Activated CD4-positive, alpha-beta memory T cell treated with anti-CD3 and anti-CD28 coated beads for 36 hours (primary cell): ENCODE data around the gene RNF133. TPM values are rescaled to one million over a fixed set of nuclear protein-coding genes. Genes with fewer than 3 reads are reported as not detected.
"Not testable (repeated sequence)": the region's sequence is repeated elsewhere in the genome, so short reads cannot be mapped to it uniquely, and the experiment has no call there.

Source experiments
- CTCF ChIA-PET: fragments of 350-600 bp; sonication (Branson Sonifier 250); formaldehyde crosslinking; loops from one replicate; lab custom pipeline; 2021; ENCODE audit warnings: antibody characterized with exemption, inconsistent platforms; lab: Charles Lee
- POLR2A ChIA-PET: fragments of 350-600 bp; sonication (Branson Sonifier 250); formaldehyde crosslinking; loops from one replicate; lab custom pipeline; 2021; ENCODE audit warnings: antibody characterized with exemption; lab: Charles Lee
- DNase-seq: peaks from one replicate; pipeline ENCODE4 v3.0.0-alpha.2; 2020
- H3K27ac Mint-ChIP-seq: one replicate; pipeline ENCODE4 v1.8.0; 2021; ENCODE audit warnings: mixed read lengths
- H3K27me3 Mint-ChIP-seq: one replicate; pipeline ENCODE4 v1.8.0; 2021; ENCODE audit warnings: mixed read lengths
- H3K36me3 Mint-ChIP-seq: one replicate; pipeline ENCODE4 v1.8.0; 2021; ENCODE audit warnings: mixed read lengths
- H3K4me1 Mint-ChIP-seq: one replicate; pipeline ENCODE4 v1.8.0; 2021; ENCODE audit warnings: low read depth, mixed read lengths
- H3K4me3 Mint-ChIP-seq: one replicate; pipeline ENCODE4 v1.8.0; 2021; ENCODE audit warnings: mild to moderate bottlenecking, mixed read lengths
- H3K9me3 Mint-ChIP-seq: one replicate; pipeline ENCODE4 v1.8.0; 2021; ENCODE audit warnings: mixed read lengths
- intact Hi-C: fragments of 100-400 bp; cut with micrococcal nuclease; formaldehyde crosslinking; loops from one replicate; pipeline ENCODE4 v1.15.1; 2023
- total RNA-seq, 2 experiments: library from RNA; stranded (reverse); gene quantifications; one replicate each; pipeline ENCODE4 v1.2.3, GENCODE V29; 2021

The RNF133 gene
- total RNA-seq, 2 experiments from 2014 or later = not detected

GRCh38 chr7:122686360-122686878, 12.5 kb downstream of the RNF133 start:
- intact Hi-C loops = no loop called here
- Mint-ChIP-seq H3K4me3 (no peak overlapping the region), H3K27me3 (no peaks in the 10 kb centered on the region), H3K27ac (no peak overlapping the region), H3K9me3 (peaks cover 3% of the 10 kb centered on the region), H3K36me3 (no peaks in the 10 kb centered on the region), H3K4me1 (no peaks in the 10 kb centered on the region)
- DNase-seq = no peak
- ChIA-PET POLR2A (no interaction called here), CTCF (no interaction called here)

- intact Hi-C loops = no loop called here
- H3K4me3 Mint-ChIP-seq = no peak overlapping the region
- POLR2A ChIA-PET = no interaction called here
- no peak overlapping the region for H3K27ac Mint-ChIP-seq
- H3K36me3 Mint-ChIP-seq = no peaks in the 10 kb centered on the region
- H3K27me3 Mint-ChIP-seq = no peaks in the 10 kb centered on the region
- H3K9me3 Mint-ChIP-seq = peaks cover 2% of the 10 kb centered on the region
- CTCF ChIA-PET = no interaction called here
- H3K4me1 Mint-ChIP-seq = no peaks in the 10 kb centered on the region
- no peak for DNase-seq
These were observed 14.4 kb downstream of the RNF133 start for GRCh38 chr7:122684504-122684903.

GRCh38 chr7:122682815-122683550, 15.9 kb downstream of the RNF133 start:
- H3K27ac Mint-ChIP-seq = no peak overlapping the region

DNA sequence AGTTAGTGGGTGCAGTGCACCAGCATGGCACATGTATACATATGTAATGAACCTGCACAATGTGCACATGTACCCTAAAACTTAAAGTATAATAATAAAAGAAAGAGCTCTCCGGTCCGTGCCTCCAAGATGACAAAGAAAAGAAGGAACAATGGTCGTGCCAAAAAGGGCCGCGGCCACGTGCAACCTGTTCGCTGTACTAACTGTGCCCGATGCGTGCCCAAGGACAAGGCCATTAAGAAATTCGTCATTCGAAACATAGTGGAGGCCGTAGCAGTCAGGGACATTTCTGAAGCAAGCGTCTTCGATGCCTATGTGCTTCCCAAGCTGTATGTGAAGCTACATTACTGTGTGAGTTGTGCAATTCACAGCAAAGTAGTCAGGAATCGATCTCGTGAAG, 17.7 kb downstream of the RNF133 start:
- H3K4me1 Mint-ChIP-seq, H3K36me3 Mint-ChIP-seq, H3K27me3 Mint-ChIP-seq, POLR2A ChIA-PET, DNase-seq, H3K27ac Mint-ChIP-seq, CTCF ChIA-PET, H3K4me3 Mint-ChIP-seq, intact Hi-C loops: not testable (repeated sequence)
- H3K9me3 Mint-ChIP-seq = peaks cover 13% of the 10 kb centered on the region

More at GRCh38 chr7:122682815-122683550, 15.9 kb downstream of the RNF133 start:
- no peaks in the 10 kb centered on the region for H3K4me1 Mint-ChIP-seq
- no peaks in the 10 kb centered on the region for H3K36me3 Mint-ChIP-seq
- H3K27me3 Mint-ChIP-seq = no peaks in the 10 kb centered on the region
- ChIA-PET CTCF (no interaction called here), POLR2A (no interaction called here)
- intact Hi-C loops = no loop called here
- H3K9me3 Mint-ChIP-seq = peaks cover 13% of the 10 kb centered on the region
- H3K4me3 Mint-ChIP-seq = no peak overlapping the region
- no peak for DNase-seq

GRCh38 chr7:122679813-122680212, 19.1 kb downstream of the RNF133 start:
- H3K27me3 Mint-ChIP-seq = no peaks in the 10 kb centered on the region
- no peaks in the 10 kb centered on the region for H3K36me3 Mint-ChIP-seq
- peaks cover 13% of the 10 kb centered on the region for H3K9me3 Mint-ChIP-seq
- no peaks in the 10 kb centered on the region for H3K4me1 Mint-ChIP-seq
- no peak overlapping the region for H3K27ac Mint-ChIP-seq
- CTCF ChIA-PET = no interaction called here
- H3K4me3 Mint-ChIP-seq = no peak overlapping the region
- POLR2A ChIA-PET = no interaction called here
- DNase-seq = no peak
- intact Hi-C loops = no loop called here

DNA sequence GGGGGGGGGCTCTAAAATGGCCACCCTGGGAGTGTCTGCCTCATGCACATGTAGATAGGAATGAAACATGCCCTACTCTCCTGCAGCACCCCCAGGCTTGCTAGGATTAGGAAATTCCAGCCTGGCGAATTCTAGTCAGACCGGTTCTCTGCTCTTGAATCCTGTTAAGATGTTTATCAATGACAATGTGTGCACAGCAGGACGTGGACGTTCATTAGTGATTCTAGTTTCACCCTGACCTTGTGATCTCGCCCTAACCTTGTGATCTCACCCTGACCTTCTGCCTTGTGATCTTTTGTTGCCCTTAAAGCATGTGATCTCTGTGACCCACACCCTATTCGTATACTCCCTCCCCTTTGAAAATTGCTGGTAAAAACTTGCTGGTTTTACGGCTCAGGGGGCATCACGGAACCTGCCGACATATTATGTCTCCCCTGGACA, 19.6 kb downstream of the RNF133 start:
- CTCF ChIA-PET, H3K4me1 Mint-ChIP-seq, H3K27ac Mint-ChIP-seq, H3K27me3 Mint-ChIP-seq, H3K36me3 Mint-ChIP-seq, intact Hi-C loops, POLR2A ChIA-PET, H3K4me3 Mint-ChIP-seq, DNase-seq: not testable (repeated sequence)
- H3K9me3 Mint-ChIP-seq = peaks cover 13% of the 10 kb centered on the region

- Mint-ChIP-seq H3K4me3 (no peak overlapping the region), H3K27me3 (no peaks in the 10 kb centered on the region), H3K27ac (no peak overlapping the region), H3K9me3 (peaks cover 17% of the 10 kb centered on the region), H3K36me3 (no peaks in the 10 kb centered on the region), H3K4me1 (no peaks in the 10 kb centered on the region)
- intact Hi-C loops = no loop called here
- DNase-seq = no peak
- ChIA-PET POLR2A (no interaction called here), CTCF (no interaction called here)
These were observed 21.8 kb downstream of the RNF133 start for GRCh38 chr7:122677149-122677548.

DNA sequence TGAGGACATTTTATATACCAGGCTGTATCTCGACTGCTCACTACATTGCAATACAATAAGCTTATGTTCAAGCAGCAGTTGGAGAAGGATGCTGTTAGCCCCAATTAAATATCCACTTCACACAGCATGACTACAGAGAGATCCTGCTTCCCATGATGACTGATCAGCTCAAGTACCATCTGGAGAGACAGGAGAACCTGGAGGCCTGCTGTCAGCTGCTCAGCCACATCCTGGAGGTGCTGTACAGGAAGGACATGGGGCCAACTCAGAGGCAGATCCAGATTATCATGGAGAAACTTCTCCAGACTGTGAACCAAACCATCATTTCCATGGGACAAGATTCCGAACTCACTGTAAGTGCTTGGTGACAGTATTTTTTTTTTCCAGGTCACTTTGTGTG, 22.5 kb downstream of the RNF133 start:
- no peak for DNase-seq
- no peaks in the 10 kb centered on the region for H3K4me1 Mint-ChIP-seq
- ChIA-PET POLR2A (no interaction called here), CTCF (no interaction called here)
- intact Hi-C loops = no loop called here
- no peaks in the 10 kb centered on the region for H3K27me3 Mint-ChIP-seq
- H3K27ac Mint-ChIP-seq = no peak overlapping the region
- H3K36me3 Mint-ChIP-seq = no peaks in the 10 kb centered on the region
- H3K9me3 Mint-ChIP-seq = peaks cover 17% of the 10 kb centered on the region
- H3K4me3 Mint-ChIP-seq = no peak overlapping the region

GRCh38 chr7:122675621-122676020, 23.3 kb downstream of the RNF133 start:
- no peak overlapping the region for H3K4me3 Mint-ChIP-seq
- no peak overlapping the region for H3K27ac Mint-ChIP-seq
- H3K27me3 Mint-ChIP-seq = no peaks in the 10 kb centered on the region

DNA sequence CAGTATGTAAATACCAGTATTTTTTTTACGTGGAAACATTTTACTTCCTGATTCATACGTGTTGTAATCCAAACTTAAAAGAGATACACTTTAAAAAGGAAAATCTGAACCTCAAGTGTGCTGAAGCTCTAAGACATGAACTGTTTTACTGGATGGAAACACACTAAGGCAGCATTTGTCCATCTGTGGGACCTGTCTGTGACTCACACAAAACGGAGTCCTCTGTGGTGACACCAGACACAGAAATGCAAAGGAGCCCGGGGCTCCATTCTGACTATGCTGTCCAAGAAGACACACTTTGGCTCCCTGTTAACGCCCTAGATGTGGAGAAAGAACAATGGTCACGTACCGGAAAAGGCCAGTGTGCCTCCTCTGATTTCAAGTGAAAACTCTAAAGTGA, 23.9 kb downstream of the RNF133 start:
- CTCF ChIA-PET = interaction anchor here (0.5 kb wide), 1 partner anchor 120 kb away, joined by 4 read pairs; no protein-coding TSS in a partner anchor
- H3K36me3 Mint-ChIP-seq = no peaks in the 10 kb centered on the region
- H3K27ac Mint-ChIP-seq = no peak overlapping the region
- no peak for DNase-seq
- POLR2A ChIA-PET = no interaction called here
- no peak overlapping the region for H3K4me3 Mint-ChIP-seq
- H3K9me3 Mint-ChIP-seq = peaks cover 17% of the 10 kb centered on the region
- intact Hi-C loops = no loop called here
- H3K27me3 Mint-ChIP-seq = no peaks in the 10 kb centered on the region
- no peaks in the 10 kb centered on the region for H3K4me1 Mint-ChIP-seq

More at GRCh38 chr7:122675621-122676020, 23.3 kb downstream of the RNF133 start:
- H3K9me3 Mint-ChIP-seq = peaks cover 17% of the 10 kb centered on the region
- POLR2A ChIA-PET = no interaction called here
- no peak for DNase-seq
- intact Hi-C loops = no loop called here
- H3K36me3 Mint-ChIP-seq = no peaks in the 10 kb centered on the region
- CTCF ChIA-PET = no interaction called here
- no peaks in the 10 kb centered on the region for H3K4me1 Mint-ChIP-seq

- no peak for DNase-seq
- H3K27ac Mint-ChIP-seq = no peak overlapping the region
- H3K4me3 Mint-ChIP-seq = no peak overlapping the region
- ChIA-PET CTCF (no interaction called here), POLR2A (interaction anchor here (0.6 kb wide), 1 partner anchor 56 kb away, joined by 4 read pairs; no protein-coding TSS in a partner anchor)
- no peaks in the 10 kb centered on the region for H3K36me3 Mint-ChIP-seq
- no peaks in the 10 kb centered on the region for H3K4me1 Mint-ChIP-seq
- H3K9me3 Mint-ChIP-seq = peaks cover 14% of the 10 kb centered on the region
- no peaks in the 10 kb centered on the region for H3K27me3 Mint-ChIP-seq
- intact Hi-C loops = no loop called here
These were observed 24.4 kb downstream of the RNF133 start for GRCh38 chr7:122674502-122674901.

DNA sequence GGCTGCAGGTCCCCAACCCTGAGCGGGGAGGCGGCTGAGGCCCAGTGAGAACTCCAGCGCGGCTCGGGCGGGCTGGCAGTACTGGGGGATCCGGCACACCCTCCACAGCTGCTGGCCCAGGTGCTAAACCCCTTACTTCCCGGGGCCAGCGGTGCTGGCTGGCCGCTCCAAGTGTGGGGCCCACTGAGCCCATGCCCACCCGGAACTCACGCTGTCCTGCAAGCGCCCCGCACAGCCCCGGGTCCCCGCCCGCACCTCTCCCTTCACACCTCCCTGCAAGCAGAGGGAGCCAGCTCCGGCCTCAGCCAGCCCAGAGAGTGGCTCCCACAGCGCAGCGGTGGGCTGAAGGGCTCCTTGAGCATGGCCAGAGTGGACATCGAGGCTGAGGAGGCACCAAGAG, 25.0 kb downstream of the RNF133 start:
- no peak overlapping the region for H3K4me3 Mint-ChIP-seq
- intact Hi-C loops = no loop called here
- H3K9me3 Mint-ChIP-seq = peaks cover 12% of the 10 kb centered on the region
- no peak for DNase-seq
- H3K27me3 Mint-ChIP-seq = no peaks in the 10 kb centered on the region
- no peak overlapping the region for H3K27ac Mint-ChIP-seq
- H3K36me3 Mint-ChIP-seq = no peaks in the 10 kb centered on the region
- POLR2A ChIA-PET = no interaction called here
- no peaks in the 10 kb centered on the region for H3K4me1 Mint-ChIP-seq
- CTCF ChIA-PET = no interaction called here

DNA sequence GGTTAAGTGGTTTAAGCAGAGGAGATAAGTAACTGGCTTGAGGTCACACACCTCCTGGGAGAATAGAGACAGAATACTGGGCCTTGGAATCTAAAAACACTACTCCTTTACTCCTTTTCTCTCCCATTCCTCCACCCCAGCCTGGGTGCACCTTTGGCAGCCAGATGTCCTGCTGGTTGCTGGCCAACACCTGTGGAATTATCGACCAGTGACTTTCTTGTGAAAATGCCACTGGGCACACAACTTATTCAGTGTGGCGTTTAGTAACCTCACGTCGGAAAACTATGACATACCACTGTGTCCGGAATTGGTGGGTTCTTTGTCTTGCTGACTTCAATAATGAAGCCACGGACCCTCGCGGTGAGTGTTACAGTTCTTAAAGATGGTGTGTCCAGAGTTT, 26.4 kb downstream of the RNF133 start:
- ChIA-PET POLR2A (no interaction called here), CTCF (no interaction called here)
- Mint-ChIP-seq H3K9me3 (peaks cover 4% of the 10 kb centered on the region), H3K27me3 (no peaks in the 10 kb centered on the region), H3K27ac (no peak overlapping the region), H3K4me1 (no peaks in the 10 kb centered on the region), H3K4me3 (no peak overlapping the region), H3K36me3 (no peaks in the 10 kb centered on the region)
- intact Hi-C loops = no loop called here
- DNase-seq = no peak
